DND-41 (cell line): ENCODE results near the gene KCNQ5.

Experiments used
- ATAC-seq: fragments of 200-7000 bp; cut with Tn5 transposase; 3 replicates; pipeline ENCODE4 v1.9.1; 2021; ENCODE audit warnings: low read depth; ENCODE audit not compliant: insufficient read depth
- DNase-seq: peaks from one replicate; pipeline ENCODE4 v3.0.0-alpha.2; 2020
- H2AFZ ChIP-seq: 2 replicates; pipeline ENCODE4 v1.6.0; 2012; ENCODE audit warnings: low read depth, low read length
- H3K27ac ChIP-seq: 2 replicates; pipeline ENCODE4 v1.5.1; 2012; ENCODE audit warnings: low read length, inconsistent platforms
- H3K27me3 ChIP-seq: fragments of 200-600 bp; sonication (generic); 2 replicates; pipeline ENCODE4 v1.6.0; 2012; ENCODE audit warnings: low read length, mild to moderate bottlenecking, inconsistent platforms; ENCODE audit not compliant: insufficient read depth, poor library complexity
- H3K36me3 ChIP-seq: 2 replicates; pipeline ENCODE4 v1.5.1; 2012; ENCODE audit warnings: low read length, inconsistent platforms; ENCODE audit not compliant: insufficient read depth
- H3K4me1 ChIP-seq: 2 replicates; pipeline ENCODE4 v1.5.1; 2012; ENCODE audit warnings: mild to moderate bottlenecking, low read length; ENCODE audit not compliant: insufficient read depth
- H3K4me2 ChIP-seq: 2 replicates; pipeline ENCODE4 v1.6.0; 2012; ENCODE audit warnings: mild to moderate bottlenecking, moderate library complexity, low read length, inconsistent platforms; ENCODE audit not compliant: insufficient read depth
- H3K4me3 ChIP-seq, 2 experiments: fragments of 200-600 bp in 1 of 2; shearing (Covaris generic) in 1 of 2; 2 replicates each; pipeline ENCODE4 v1.5.1; 2012 to 2016; ENCODE audit warnings: inconsistent platforms in 2 of 2, low read length in 2 of 2, mild to moderate bottlenecking in 2 of 2, low read depth in 1 of 2, moderate library complexity in 1 of 2
- H3K79me2 ChIP-seq: 2 replicates; pipeline ENCODE4 v1.6.0; 2012; ENCODE audit warnings: low read length, inconsistent platforms; ENCODE audit not compliant: insufficient read depth
- H3K9ac ChIP-seq: 2 replicates; pipeline ENCODE4 v1.6.0; 2012; ENCODE audit warnings: low read depth, mild to moderate bottlenecking, inconsistent platforms, low read length, moderate library complexity
- H3K9me3 ChIP-seq: 2 replicates; pipeline ENCODE4 v1.5.1; 2012; ENCODE audit warnings: low read length, moderate library complexity, mild to moderate bottlenecking, inconsistent platforms; ENCODE audit not compliant: insufficient read depth, severe bottlenecking
- H4K20me1 ChIP-seq: 2 replicates; pipeline ENCODE4 v1.6.0; 2012; ENCODE audit warnings: low read length; ENCODE audit not compliant: insufficient read depth
- EZH2 ChIP-seq: IDR thresholded peaks from 3 replicates; pipeline ENCODE4 v1.6.1; 2012; ENCODE audit warnings: borderline replicate concordance, low read depth, mild to moderate bottlenecking, moderate library complexity, low read length, inconsistent platforms; ENCODE audit not compliant: severe bottlenecking
- TF ChIP-seq, protein P1 (sequence below): IDR thresholded peaks from 2 replicates; pipeline ENCODE4 v1.5.1; 2012; ENCODE audit warnings: borderline replicate concordance, low read length, moderate library complexity, mild to moderate bottlenecking; ENCODE audit not compliant: poor library complexity, severe bottlenecking; ENCODE audit errors: extremely low read depth

Gene KCNQ5

DNA sequence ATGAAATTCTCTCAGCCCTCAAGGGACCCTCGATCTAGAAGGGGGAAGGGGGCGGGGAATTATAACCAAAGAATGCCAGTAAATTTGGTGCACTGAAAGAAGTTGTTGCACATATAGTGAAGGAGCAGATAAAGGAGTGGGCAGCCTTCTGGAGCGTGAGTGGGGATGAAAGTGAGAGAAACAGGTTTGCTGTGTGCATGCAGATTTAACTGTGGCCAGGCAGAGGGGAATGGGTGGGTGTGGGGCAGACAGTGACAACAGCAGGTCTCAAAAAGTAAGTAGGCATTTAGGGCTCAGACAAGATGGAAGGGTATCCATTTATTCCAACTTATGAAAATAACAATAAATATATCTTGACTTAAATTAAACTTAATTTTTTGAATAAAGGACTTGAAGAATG lies 149.1 kb downstream of the KCNQ5 start:
- no peaks in the 10 kb centered on the region for H3K79me2 ChIP-seq
- no peak overlapping the region for H3K4me2 ChIP-seq
- no peak for ATAC-seq

DNA sequence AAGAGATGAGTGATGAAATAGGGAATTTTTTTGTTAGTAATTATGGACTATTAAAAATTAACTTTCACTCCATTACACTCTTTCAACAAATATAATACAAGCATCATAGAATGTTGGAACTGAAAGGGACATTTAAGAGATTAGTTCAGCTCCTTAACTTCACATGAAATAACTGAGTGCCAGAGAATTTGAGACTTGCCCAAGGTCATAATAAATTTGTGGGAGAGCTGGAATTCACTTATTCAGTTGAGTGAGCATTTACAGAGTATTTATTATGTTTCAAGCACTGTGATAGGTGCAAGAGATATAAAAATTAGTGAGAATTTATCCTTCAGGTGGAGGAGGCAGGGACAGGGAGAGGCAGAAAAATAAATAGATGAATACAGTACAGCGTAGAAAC lies 154.6 kb downstream of the KCNQ5 start:
- H3K36me3 ChIP-seq = no peaks in the 10 kb centered on the region
- no peak overlapping the region for H3K9ac ChIP-seq
- H3K27ac ChIP-seq = no peak overlapping the region
- H4K20me1 ChIP-seq = no peaks in the 10 kb centered on the region; the same call in 1 of the 2 replicates
- no peak overlapping the region for H3K4me2 ChIP-seq
- H3K4me1 ChIP-seq = no peaks in the 10 kb centered on the region
- no peaks in the 10 kb centered on the region for H3K27me3 ChIP-seq
- no peak overlapping the region for H2AFZ ChIP-seq
- H3K4me3 ChIP-seq = no peak overlapping the region
- H3K79me2 ChIP-seq = no peaks in the 10 kb centered on the region
- TF ChIP-seq, protein P1, sequence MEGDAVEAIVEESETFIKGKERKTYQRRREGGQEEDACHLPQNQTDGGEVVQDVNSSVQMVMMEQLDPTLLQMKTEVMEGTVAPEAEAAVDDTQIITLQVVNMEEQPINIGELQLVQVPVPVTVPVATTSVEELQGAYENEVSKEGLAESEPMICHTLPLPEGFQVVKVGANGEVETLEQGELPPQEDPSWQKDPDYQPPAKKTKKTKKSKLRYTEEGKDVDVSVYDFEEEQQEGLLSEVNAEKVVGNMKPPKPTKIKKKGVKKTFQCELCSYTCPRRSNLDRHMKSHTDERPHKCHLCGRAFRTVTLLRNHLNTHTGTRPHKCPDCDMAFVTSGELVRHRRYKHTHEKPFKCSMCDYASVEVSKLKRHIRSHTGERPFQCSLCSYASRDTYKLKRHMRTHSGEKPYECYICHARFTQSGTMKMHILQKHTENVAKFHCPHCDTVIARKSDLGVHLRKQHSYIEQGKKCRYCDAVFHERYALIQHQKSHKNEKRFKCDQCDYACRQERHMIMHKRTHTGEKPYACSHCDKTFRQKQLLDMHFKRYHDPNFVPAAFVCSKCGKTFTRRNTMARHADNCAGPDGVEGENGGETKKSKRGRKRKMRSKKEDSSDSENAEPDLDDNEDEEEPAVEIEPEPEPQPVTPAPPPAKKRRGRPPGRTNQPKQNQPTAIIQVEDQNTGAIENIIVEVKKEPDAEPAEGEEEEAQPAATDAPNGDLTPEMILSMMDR = no peak
- TF ChIP-seq EZH2 = no peak
- no peaks in the 10 kb centered on the region for H3K9me3 ChIP-seq
- no peak for ATAC-seq
- no peak for DNase-seq

More for the DNA sequence above, 149.1 kb downstream of the KCNQ5 start:
- Histone ChIP-seq H3K27me3 (no peaks in the 10 kb centered on the region), H3K9me3 (no peaks in the 10 kb centered on the region), H3K9ac (no peak overlapping the region), H2AFZ (no peak overlapping the region), H3K36me3 (no peaks in the 10 kb centered on the region), H3K4me1 (no peaks in the 10 kb centered on the region), H3K4me3 (no peak overlapping the region), H4K20me1 (no peaks in the 10 kb centered on the region; the same call in 1 of the 2 replicates), H3K27ac (no peak overlapping the region)
- DNase-seq = no peak
- TF ChIP-seq EZH2 = no peak
- TF ChIP-seq, protein P1 = no peak

GRCh38 chr6:72781624-72782023 lies 159.8 kb downstream of the KCNQ5 start:
- no peak overlapping the region for H3K4me2 ChIP-seq
- no peaks in the 10 kb centered on the region; the same call in 1 of the 2 replicates for H4K20me1 ChIP-seq
- no peaks in the 10 kb centered on the region for H3K36me3 ChIP-seq
- H3K27me3 ChIP-seq = no peaks in the 10 kb centered on the region
- H3K9ac ChIP-seq = no peak overlapping the region
- H3K9me3 ChIP-seq = no peaks in the 10 kb centered on the region
- no peaks in the 10 kb centered on the region for H3K79me2 ChIP-seq
- DNase-seq (no peak), ATAC-seq (no peak)
- H3K27ac ChIP-seq = no peak overlapping the region
- H3K4me3 ChIP-seq = no peak overlapping the region
- H2AFZ ChIP-seq = no peak overlapping the region
- TF ChIP-seq EZH2 = no peak
- TF ChIP-seq, protein P1 = no peak
- no peaks in the 10 kb centered on the region for H3K4me1 ChIP-seq

DNA sequence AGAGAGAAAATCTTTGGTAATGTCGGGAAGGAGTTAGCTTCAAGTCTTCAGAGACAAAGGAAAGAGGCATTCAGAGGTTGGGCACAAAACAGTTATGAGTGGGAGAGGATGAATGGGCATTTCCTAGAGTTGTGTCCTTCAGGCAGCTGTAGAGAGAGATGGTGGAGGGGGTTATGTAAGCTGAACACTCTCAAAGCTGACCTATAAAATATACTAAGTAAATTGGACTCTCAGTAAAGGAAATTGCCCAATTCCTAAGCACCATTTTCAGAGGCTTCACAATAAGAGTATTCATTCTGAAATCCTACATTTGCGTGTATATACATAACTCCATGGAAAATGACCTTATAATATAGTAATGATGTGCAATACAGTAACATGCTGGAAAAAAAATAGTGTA lies 161.2 kb downstream of the KCNQ5 start:
- H3K36me3 ChIP-seq = no peaks in the 10 kb centered on the region
- H3K4me2 ChIP-seq = no peak overlapping the region
- no peaks in the 10 kb centered on the region for H3K79me2 ChIP-seq
- no peak overlapping the region for H3K9ac ChIP-seq
- no peaks in the 10 kb centered on the region for H3K4me1 ChIP-seq
- no peaks in the 10 kb centered on the region for H3K27me3 ChIP-seq
- no peak overlapping the region for H3K27ac ChIP-seq
- no peak overlapping the region for H2AFZ ChIP-seq
- TF ChIP-seq, protein P1 = no peak
- no peak for TF ChIP-seq EZH2
- no peak overlapping the region for H3K4me3 ChIP-seq
- H3K9me3 ChIP-seq = no peaks in the 10 kb centered on the region
- ATAC-seq (no peak), DNase-seq (no peak)
- H4K20me1 ChIP-seq = peaks cover 2% of the 10 kb centered on the region; the same call in 1 of the 2 replicates
